HT1080 (cell line): ENCODE results near the gene SYCN. TPM values are rescaled to one million over a fixed set of nuclear protein-coding genes. Genes with fewer than 3 reads are reported as not detected.
"Not testable (repeated sequence)": the region's sequence is repeated elsewhere in the genome, so short reads cannot be mapped to it uniquely, and the experiment has no call there.

Source experiments
- DNase-seq: peaks from one replicate; pipeline ENCODE4 v3.0.0-alpha.2; 2015; ENCODE audit warnings: low read depth
- total RNA-seq: library from RNA; depleted of rRNA; stranded (reverse); fragments of >200 nt; shearing (Covaris generic); gene quantifications from 2 replicates; pipeline ENCODE4 v1.2.3, GENCODE V29; 2014

Gene SYCN
- total RNA-seq, 1 experiment from 2014 or later, result not detected

DNA sequence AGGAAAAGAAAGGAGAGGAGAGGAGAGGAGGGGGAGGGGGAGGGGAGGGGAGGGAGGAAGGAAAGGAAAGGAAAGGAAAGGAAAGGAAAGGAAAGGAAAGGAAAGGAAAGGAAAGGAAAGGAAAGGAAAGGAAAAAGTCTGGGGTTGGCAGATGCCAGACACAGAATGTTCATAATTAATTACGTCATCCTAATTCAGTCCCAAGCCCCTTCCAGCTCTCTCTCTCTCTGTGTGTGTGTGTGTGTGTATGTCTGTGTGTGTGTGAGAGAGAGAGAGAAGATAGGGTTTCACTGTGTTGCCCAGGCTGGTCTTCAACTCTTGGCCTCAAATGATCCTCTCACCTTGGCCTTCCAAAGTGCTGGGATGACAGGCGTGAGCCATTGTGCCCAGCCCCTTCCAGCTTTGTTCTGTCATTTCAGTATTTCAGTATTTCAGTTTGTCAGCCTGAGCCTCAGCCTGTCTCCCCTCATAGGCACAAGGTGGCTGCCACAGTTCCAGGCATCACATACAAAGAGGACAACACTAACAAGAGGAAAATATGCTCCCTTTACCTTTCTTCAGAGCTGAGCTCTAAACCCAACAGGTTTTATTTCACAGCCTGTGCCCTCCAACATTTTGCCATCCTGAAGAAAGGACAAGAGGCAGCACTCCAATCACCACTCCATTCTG, 26.2 kb upstream of the SYCN start:
- no peak for DNase-seq

DNA sequence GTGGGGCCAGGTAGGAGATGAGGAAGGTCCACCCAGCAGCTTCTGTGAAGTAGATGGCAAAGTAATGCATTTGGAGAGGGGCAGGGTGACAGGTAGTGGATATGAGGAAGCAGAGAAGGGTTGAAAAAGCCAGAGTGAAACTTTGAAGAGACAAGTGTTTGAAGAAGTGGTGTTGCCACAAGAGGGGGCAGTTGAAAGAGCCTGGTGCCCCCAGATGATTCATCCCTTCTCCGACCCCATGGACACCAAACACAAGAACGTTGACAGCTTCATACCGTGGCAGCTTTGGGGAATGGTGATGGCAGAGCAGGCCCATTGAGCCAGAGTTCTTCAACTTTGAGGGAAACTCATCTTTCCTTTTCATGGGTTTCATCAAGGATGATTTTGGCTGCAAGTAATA, 20.8 kb upstream of the SYCN start:
- DNase-seq, result no peak

DNA sequence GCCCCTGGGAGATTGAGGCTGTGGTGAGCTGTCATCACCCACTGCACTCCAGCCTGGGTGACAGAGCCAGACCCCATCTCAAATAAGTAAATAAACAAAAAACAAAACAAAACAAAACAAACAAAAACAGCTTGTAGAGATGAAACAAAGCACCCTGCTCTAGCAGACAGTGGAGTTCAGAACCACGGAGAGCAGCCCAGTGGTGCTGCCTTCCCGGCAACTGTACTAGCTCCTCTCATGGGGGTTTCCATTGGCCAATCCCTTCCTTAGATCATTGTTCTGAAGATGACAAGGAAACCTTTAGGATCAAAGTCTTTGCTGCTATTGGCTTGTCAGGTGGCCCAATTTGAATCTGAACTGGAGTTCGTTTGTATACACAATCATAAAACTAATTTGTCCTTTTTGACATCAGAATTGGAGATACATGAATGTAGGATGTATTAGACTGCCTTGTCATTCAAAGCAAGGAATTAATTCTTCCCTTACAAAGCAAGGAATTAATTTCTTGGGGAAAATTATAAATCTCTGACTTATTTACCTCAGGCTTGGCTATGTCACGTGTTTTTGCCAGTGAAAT, 19.7 kb upstream of the SYCN start:
- DNase-seq, result no peak

DNA sequence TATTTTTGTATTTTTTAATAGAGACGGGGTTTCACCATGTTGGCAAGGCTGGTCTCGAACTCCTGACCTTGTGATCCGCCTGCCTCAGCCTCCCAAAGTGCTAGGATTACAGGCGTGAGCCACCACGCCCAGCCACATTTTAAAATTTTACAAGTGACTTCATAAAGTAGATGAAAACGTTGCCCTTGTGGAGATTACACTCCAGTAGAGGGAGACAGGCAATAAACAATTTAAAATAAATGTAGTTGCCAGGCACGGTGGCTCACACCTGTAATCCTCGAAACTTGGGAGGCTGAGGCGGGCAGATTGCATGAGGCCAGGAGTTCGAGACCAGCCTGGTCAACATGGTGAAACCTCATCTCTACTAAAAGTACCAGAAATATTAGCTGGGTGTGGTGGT, 15.0 kb upstream of the SYCN start:
- not testable (repeated sequence) for DNase-seq

DNA sequence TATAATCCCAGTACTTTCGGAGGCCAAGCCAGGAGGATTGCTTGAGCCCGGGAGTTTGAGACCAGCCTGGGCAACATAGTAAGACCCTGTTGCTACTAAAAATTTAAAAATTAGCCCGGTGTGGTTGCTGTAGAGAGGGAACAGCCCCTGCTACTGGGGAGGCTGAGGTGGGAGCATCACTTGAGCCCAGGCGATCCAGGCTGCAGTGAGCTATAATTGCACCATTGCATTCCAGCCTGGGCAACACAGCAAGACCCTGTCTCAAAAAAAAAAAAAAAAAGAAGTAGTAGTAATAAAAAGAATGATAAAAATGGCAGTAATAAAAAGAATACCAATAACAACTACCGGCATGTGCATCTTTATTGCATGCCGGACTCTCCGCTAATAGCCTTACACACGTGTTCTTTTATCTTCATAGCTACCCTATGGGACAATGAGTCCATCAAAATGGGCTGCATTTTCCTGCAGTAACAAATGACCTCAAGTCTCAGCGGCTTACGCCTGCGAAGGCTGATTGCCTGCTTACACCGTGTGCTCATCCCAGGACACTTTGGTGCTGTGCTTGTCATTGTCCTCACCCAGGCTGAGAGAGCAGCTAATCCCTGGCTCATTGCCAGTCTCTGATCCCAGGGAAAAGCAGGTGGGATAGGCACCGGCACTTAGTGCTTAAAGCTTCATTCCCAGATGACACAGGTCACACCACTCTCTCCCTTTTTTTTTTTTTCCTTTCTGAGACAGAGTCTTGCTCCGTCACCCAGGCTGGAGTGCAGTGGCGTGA, 14.4 kb upstream of the SYCN start:
- no peak for DNase-seq

DNA sequence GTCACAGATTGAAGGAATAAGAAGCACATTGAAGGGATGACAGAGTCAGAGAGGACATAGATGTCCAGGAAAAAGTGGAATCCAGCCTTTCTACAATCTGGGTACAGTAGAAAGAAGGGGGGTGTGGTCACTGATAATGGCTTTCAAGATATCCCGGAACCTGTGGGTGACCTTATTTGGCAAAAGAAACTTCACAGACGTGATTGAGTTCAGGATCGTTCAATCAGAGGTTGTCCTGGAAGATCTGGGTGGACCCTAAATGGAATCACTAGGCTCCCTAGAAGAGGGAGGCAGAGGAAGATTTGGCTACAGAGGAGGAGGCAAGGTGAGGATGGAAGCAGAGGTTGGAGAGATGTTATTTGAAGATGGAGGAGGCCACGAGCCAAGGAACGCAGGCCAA, 13.0 kb upstream of the SYCN start:
- no peak for DNase-seq

DNA sequence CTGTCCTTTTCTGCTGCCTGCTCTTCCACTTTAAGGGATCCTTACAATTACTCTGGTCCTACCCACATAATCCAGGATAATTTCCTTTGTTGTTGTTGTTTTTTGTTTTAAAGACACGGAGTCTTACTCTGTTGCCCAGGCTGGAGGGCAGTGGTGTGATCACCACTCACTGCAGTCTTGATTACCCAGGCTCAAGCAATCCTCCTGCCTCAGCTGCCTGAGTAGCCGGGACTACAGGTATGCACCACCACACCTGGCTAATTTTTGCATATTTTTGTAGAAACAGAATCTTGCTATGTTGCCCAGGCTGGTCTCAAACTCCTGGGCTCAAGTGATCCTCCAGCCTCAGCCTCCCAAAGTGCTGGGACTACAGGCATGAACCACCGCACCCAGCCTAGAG, 11.3 kb upstream of the SYCN start:
- not testable (repeated sequence) for DNase-seq

DNA sequence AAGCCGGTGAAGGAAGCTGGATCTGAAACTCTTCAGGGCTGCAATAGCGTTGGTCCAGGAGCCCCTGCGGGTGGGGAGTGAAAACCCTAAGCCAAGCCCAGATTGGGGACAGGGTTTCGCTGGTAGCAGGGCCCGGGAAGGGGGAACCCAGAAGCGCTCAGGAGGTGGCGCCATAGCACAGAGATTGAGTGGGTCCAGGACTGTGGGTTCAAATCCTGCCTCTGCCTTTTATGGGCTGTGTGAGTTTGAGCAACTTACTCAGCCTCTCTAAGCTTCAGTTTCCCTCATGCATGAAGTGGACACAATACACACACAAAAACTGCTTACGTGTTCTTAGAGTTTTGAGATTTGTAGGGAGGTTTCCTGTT, 8.3 kb upstream of the SYCN start:
- DNase-seq, result peak; percentile 33

DNA sequence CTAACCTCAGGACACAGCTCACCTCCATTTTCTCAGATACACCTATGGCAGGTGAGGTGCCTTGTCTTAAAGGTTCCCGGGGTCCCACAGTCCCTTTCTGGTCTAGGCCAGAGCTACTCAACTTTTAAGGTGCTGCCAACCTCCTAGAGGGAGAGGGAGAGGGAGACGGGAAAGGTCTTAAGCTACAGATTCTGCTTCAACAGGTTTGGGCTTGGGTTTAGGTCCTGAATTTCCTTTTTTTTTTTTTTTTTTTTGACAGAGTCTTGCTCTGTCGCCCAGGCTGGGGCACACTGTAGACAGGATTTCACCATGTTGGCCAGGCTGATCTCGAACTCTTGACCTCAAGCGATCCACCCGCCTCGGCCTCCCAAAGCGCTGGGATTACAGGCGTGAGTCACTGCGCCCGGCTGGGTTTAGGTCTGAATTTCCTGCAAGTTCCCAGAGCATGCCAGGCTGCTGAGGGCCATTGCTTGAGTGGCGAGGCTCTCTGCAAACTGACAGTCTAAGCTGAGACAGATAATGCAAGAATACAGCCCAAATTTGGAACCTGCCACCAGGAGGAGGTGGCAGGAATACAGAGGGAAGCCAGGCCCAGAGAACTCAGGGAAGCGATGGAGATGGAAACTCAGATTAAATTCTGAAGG, 7.8 kb upstream of the SYCN start:
- peak; percentile 47 for DNase-seq

DNA sequence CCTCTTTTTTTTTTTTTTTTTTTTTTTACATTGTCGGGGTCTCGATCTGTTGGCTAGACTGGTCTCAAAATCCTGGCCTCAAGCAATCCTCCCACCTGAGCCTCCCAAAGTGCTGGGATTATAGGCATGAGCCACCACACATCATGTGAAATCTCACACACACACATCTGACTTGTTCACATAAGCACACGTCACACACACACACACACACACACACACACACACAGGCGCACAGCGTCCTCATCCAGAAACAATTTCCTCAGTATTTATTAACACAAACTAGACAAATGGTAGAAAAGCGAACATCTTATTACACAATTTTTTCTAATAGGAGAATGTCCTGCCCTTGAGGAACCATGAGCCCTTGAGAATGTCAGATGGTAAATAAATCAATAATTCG, 5.1 kb upstream of the SYCN start:
- no peak for DNase-seq

DNA sequence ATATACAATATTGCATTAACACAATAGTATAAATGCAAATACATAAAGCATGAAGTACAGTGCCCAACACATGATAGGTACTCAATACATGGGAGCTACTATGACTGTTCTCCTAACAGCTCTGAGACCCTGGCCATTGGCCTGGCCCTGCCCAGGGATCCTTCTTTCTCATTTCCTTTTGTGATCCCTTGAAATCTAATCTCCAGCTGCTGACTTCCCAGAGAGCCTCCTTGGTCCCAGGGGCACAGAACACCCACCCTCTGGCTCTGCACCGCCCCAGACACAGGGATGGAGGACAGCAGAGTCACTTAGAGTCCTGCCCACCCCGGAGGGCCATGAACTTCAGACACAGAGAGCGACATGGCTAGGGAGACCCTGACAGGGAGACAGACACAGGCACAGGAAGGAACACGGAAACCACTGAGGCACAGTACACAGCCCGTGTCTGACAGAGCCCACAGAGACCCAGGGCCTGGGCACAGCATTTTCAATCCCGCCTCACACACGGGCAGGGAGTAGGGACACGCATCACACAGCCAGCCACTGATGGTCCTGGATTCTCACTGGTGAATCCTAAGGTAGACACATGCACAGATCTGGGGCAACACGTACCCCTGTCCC, 4.2 kb upstream of the SYCN start:
- DNase-seq, result no peak

DNA sequence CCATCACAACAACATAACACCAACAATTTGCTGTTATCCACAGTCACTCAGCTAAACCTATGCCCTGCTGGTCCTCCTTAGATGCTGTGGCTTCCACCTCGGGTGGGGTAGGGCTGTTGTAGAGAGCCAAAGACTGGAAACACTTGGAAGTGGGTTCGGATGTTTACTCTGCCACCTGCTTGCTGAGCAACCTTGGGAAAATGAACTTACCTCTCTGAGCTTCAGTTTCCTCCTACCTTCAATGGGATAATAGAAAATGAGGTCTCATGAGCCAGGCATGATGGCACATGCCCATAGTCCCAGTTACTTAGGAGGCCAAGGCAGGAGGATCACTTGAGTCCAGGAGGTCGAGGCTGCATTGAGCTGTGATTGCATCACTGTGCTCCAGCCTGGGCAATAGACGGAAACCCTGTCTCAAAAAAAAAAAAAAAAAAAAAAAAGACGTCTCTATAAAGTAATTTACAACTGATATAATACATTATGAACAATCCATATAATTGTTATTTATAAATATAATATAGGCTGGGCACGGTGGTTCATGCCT, 3.3 kb upstream of the SYCN start:
- no peak for DNase-seq

DNA sequence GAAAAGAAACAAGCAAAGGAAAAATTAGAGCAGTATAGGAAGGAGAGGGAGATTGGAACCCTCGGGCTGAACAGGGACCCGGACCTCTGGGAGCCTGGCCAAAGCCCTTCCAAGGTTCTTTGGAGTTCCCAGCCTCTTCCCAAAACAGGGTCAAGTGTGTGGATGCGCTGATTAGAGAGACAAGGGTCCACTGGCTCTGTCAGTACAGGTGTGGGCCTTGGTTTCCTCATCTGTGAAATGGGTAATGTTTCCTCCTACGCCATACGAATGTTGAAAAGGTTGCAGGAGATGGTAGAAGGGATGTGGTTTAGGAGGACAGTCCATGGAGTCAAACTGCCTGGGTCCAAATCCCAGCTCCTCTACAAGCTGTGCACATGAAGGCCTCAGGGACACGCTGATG, 2.1 kb upstream of the SYCN start:
- DNase-seq, result no peak

DNA sequence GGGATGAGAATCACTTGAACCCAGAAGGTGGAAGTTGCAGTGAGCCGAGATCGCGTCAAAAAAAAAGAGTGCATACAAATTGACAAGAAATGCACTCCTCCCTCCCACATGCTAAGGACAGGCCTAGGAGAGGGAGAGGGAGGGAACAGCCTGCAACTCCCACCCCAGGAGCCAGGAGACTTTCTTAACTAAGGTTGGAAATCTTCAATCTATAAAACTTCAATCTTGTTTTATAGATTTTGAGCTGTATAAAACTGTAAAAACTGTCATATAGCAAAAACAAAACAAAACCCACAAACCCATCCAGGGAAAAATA, 1.3 kb upstream of the SYCN start:
- no peak for DNase-seq

DNA sequence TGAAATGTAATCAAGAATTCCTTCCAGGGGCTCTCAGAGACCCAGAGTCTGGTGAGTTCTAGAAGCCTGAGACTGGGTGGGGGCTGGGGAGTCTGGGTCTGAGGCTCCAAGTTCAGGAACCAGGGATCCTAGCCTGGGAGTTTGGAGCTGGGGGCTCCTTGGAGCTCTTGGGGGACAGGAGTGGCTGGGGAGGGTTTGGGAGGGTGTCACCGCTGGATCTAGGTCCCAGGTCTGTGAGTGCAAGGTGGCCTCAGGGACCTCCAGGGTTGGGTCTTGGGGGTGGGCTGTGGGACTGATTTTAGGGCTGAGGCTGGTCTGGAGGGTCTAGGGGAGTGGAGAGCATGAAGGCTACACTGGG, 1.1 kb downstream of the SYCN start:
- no peak for DNase-seq

DNA sequence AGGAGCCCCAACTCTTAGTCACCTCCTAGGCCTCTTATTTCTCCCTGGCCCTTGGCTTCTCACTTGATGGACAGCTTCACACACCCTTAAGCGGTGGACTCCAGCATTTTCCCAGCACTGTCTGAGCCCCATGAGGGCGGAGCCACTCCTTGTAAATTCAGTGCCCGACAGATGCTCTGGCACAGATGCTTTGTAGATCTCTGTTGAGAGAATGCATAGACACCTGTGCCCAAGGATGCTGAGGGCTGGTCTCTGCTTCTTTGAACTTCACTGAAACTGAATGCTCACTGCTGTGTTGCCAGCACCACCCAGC, 3.3 kb downstream of the SYCN start:
- no peak for DNase-seq

DNA sequence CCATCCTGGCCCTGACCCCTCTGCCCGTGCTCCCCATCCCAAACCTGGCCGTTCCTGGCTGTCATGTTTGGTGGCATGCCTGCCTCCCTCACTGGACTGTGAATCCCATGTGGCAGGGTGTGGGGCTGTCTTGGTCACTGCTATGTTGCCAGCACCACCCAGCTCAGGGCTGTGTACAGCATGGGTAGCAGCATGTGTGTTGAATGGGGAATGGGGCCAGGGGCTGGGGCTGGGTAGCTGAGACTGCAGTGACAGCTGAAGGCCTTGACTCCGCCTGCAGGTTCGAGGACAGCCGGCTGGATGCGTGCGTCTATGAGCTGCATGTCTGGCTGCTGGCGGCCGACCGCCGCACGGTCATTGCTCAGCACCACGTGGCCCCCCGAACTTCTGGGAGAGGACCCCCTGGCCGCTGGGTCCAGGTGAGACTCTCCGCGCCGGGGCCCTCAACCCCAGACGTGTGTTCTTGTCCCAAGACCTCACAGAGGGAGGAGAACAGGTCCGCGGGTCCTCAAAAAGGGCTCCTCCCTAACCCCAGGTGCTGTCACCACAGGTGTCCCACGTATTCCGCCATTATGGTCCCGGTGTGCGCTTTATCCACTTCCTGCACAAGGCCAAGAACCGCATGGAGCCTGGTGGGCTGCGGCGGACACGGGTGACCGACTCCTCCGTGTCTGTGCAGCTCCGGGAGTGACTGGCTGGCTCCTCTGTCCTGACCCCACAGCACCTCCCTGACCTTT, 3.8 kb downstream of the SYCN start:
- DNase-seq, result no peak

DNA sequence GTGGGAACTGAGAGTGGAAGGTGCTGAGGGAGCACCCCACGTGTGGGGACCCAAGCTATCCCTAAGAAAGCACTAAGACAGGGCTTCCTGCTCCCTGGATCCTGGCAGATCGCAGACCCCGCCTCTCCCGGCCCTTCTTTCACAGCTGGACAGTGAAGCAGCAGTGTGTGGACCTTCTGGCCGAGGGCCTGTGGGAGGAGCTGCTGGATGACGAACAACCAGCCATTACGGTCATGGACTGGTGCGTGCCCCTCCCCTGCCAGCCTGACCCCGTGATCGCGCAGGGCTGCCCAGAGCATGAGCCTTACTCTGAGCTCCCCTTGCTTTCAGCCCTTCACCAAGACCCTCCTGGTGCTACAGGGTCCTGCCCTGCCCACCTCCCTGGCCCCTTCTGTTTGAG, 5.0 kb downstream of the SYCN start:
- peak; percentile 42 for DNase-seq

DNA sequence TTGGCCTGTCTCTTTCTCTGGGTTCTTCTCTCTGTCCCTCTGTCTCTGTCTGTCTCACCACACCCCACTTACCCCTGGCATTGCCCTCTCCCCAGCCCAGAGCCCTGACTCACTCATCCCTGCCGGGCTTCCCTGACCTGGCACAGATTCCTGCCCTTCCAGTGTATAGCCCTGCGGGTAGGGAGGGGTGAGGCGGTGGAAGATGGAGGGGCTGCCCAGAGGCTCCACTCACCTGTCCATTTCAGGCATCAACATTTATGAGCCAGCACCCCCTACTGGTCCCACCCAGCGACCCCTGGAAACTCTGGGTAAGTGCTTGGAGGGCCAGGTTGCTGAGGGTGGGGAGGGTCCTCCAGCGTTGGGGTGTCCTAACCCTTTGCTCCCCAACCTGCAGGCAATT, 6.3 kb downstream of the SYCN start:
- DNase-seq, result no peak

DNA sequence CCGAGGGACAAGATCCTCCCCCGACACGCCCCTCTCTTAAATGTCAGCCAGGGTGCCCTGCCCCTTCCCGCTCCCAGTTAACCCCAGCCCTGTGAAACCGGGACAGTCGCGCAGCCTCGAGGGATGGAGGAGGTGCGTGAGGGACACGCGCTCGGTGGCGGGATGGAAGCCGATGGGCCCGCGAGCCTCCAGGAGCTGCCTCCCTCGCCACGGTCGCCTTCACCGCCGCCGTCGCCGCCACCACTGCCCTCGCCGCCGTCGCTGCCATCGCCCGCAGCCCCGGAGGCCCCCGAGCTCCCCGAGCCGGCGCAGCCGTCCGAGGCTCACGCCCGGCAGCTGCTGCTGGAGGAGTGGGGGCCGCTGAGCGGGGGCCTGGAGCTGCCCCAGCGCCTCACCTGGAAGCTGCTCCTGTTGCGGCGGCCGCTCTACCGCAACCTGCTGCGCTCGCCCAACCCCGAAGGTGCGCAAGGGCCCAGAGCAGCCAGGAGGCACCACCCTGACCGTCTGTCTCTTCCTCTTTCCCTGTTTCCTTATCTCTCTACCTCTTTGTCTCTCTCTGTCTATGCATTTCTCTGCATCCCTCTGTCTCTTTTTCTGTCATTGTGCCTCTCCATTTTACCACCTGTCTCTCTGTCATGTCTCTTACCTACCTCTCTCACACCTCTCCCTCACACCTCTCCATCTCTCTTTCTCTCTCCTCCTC, 7.1 kb downstream of the SYCN start, which contains the start of gene NCCRP1:
TSS of gene NCCRP1 (plus strand) at position 105 of the 703 bp plus-strand sequence. CDS start at position 124, 19 bp downstream.
- no peak for DNase-seq

DNA sequence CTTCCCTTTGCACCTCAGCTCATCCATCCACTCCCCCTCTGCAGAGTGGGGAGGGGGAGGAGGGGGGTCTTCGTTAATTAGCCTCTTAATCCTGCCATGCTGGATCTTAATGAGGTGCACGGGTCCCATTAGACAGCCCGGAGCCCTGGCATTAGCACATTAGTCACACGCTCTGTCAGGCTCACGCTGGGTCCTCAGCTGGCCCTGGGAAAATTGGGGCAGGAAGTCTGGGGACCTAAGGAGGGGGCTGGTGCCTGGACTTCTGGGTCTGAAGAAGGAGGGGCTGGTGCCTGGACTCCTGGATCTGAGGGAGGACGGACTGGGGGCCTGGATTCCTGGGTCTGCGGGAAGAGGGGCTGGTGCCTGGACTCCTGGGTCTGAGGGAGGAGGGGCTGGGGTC, 7.7 kb downstream of the SYCN start:
- DNase-seq, result no peak
